SK-N-SH treated with all-trans-retinoic acid at 6 μM for 48 hours (cell line): ENCODE measurements around the gene TAS1R1.

Experiments
- BACH2 ChIP-seq: fragments of 250-450 bp; sonication (Bioruptor Pico); IDR thresholded peaks from 2 replicates; pipeline ENCODE4 v1.9.0; 2021; ENCODE audit warnings: mild to moderate bottlenecking, borderline replicate concordance
- CSDC2 ChIP-seq: fragments of 250-450 bp; sonication (Bioruptor Pico); IDR thresholded peaks from 2 replicates; pipeline ENCODE4 v1.5.0; 2020; ENCODE audit warnings: mild to moderate bottlenecking, moderate library complexity
- ISL1 ChIP-seq: fragments of 250-450 bp; sonication (Bioruptor Pico); IDR thresholded peaks from 2 replicates; pipeline ENCODE4 v2.1.2; 2022; ENCODE audit warnings: mild to moderate bottlenecking, moderate library complexity
- PATZ1 ChIP-seq: fragments of 250-450 bp; sonication (Bioruptor Pico); IDR thresholded peaks from 2 replicates; pipeline ENCODE4 v1.8.0; 2020; ENCODE audit warnings: mild to moderate bottlenecking, moderate library complexity, borderline replicate concordance
- RARB ChIP-seq: fragments of 250-450 bp; sonication (Bioruptor Pico); IDR thresholded peaks from 2 replicates; pipeline ENCODE4 v1.8.0; 2021; ENCODE audit warnings: mild to moderate bottlenecking, moderate library complexity
- TOX ChIP-seq: fragments of 250-450 bp; sonication (Bioruptor Pico); IDR thresholded peaks from 2 replicates; pipeline ENCODE4 v1.8.0; 2021; ENCODE audit warnings: mild to moderate bottlenecking, moderate library complexity, borderline replicate concordance
- ZC3H10 ChIP-seq: fragments of 250-450 bp; sonication (Bioruptor Pico); IDR thresholded peaks from 2 replicates; pipeline ENCODE4 v1.5.1; 2021; ENCODE audit warnings: mild to moderate bottlenecking, moderate library complexity
- ZFP30 ChIP-seq: fragments of 450-650 bp; formaldehyde crosslinking; IDR thresholded peaks from 2 replicates; pipeline ENCODE4 v1.5.0; 2022; ENCODE audit warnings: mild to moderate bottlenecking, moderate library complexity
- ZNF565 ChIP-seq: fragments of 450-650 bp; formaldehyde crosslinking; conservative IDR thresholded peaks from 2 replicates; pipeline ENCODE4 v1.5.0; 2020; ENCODE audit warnings: low read depth, mild to moderate bottlenecking, moderate library complexity
- ZNF70 ChIP-seq: fragments of 450-650 bp; formaldehyde crosslinking; IDR thresholded peaks from 2 replicates; pipeline ENCODE4 v1.5.0; 2020; ENCODE audit warnings: mild to moderate bottlenecking, moderate library complexity
- ZNF8 ChIP-seq: fragments of 450-650 bp; formaldehyde crosslinking; IDR thresholded peaks from 2 replicates; pipeline ENCODE4 v1.5.0; 2020; ENCODE audit warnings: mild to moderate bottlenecking, moderate library complexity
- TF ChIP-seq, protein P1 (sequence below): fragments of 250-450 bp; sonication (Bioruptor Pico); IDR thresholded peaks from 2 replicates; pipeline ENCODE4 v1.8.0; 2021; ENCODE audit warnings: low read depth, mild to moderate bottlenecking, moderate library complexity, borderline replicate concordance

- TF ChIP-seq CSDC2 (CRISPR knock-in tag): no peak
- TF ChIP-seq PATZ1 (CRISPR knock-in tag): no peak
- TF ChIP-seq, protein P1, sequence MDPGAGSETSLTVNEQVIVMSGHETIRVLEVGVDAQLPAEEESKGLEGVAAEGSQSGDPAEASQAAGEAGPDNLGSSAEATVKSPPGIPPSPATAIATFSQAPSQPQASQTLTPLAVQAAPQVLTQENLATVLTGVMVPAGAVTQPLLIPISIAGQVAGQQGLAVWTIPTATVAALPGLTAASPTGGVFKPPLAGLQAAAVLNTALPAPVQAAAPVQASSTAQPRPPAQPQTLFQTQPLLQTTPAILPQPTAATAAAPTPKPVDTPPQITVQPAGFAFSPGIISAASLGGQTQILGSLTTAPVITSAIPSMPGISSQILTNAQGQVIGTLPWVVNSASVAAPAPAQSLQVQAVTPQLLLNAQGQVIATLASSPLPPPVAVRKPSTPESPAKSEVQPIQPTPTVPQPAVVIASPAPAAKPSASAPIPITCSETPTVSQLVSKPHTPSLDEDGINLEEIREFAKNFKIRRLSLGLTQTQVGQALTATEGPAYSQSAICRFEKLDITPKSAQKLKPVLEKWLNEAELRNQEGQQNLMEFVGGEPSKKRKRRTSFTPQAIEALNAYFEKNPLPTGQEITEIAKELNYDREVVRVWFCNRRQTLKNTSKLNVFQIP (CRISPR knock-in tag): no peak
- no peak for TF ChIP-seq ISL1 (CRISPR knock-in tag)
- TF ChIP-seq ZNF565 (CRISPR knock-in tag): no peak
- no peak for TF ChIP-seq ZNF70 (CRISPR knock-in tag)
- TF ChIP-seq ZFP30: no peak
- no peak for TF ChIP-seq ZNF8 (CRISPR knock-in tag)
- no peak for TF ChIP-seq ZC3H10
- no peak for TF ChIP-seq TOX (CRISPR knock-in tag)
- no peak for TF ChIP-seq BACH2 (CRISPR knock-in tag)
- no peak for TF ChIP-seq RARB
These were observed 59.2 kb downstream of the TAS1R1 start for GRCh38 chr1:6614019-6614928.
